GM04503 (cell line): ENCODE results near the gene ZNF385A.
"Not testable (repeated sequence)": the region's sequence is repeated elsewhere in the genome, so short reads cannot be mapped to it uniquely, and the experiment has no call there.

Source experiments
- DNase-seq: peaks from one replicate; pipeline ENCODE4 v3.0.0-alpha.2; 2012; ENCODE audit warnings: low read depth

ZNF385A gene

GRCh38 chr12:54325442-54326109 lies 59.0 kb downstream of the ZNF385A start:
- not testable (repeated sequence) for DNase-seq

GRCh38 chr12:54324617-54325441 lies 59.7 kb downstream of the ZNF385A start, which contains the start of gene COPZ1:
Gene COPZ1, plus strand, starts transcription at chr12:54325131. Its CDS starts 33 bp downstream, at chr12:54325164.
- peak; percentile 100 for DNase-seq

- no peak for DNase-seq
These were observed 63.2 kb downstream of the ZNF385A start for GRCh38 chr12:54321363-54321762.
